ENCODE measurements around the gene SPDEF. TPM values are rescaled to one million over a fixed set of nuclear protein-coding genes. Genes with fewer than 3 reads are reported as not detected.

SPDEF gene
- total RNA-seq, 1 experiment from 2014 or later: 0.77 TPM

- ChIA-PET CTCF (no interaction called here), POLR2A (no interaction called here)
- Mint-ChIP-seq H3K4me1 (ENCODE audit: low read depth, unreplicated experiment) (peaks cover 11% of the 10 kb centered on the region), H3K9me3 (ENCODE audit: unreplicated experiment) (no peaks in the 10 kb centered on the region), H3K4me3 (ENCODE audit: unreplicated experiment) (no peak overlapping the region), H3K27ac (ENCODE audit: unreplicated experiment) (no peak overlapping the region), H3K27me3 (ENCODE audit: insufficient read depth, unreplicated experiment) (no peaks in the 10 kb centered on the region), H3K36me3 (ENCODE audit: insufficient read depth, unreplicated experiment) (no peaks in the 10 kb centered on the region)
- Histone ChIP-seq H3K4me1 (no peaks in the 10 kb centered on the region), H3K9me3 (no peaks in the 10 kb centered on the region), H3K4me3 (ENCODE audit: low read depth, low read length) (no peak overlapping the region), H3K36me3 (ENCODE audit: control insufficient read depth, insufficient read depth, low read length) (no peaks in the 10 kb centered on the region), H3K27me3 (replicated peaks; ENCODE audit: control insufficient read depth, insufficient read depth, low read length) (no peaks in the 10 kb centered on the region)
- no TSS peak for BruUV-seq (replicated peaks)
- no peak for TF ChIP-seq CTCF (IDR thresholded peaks at IDR 0.05; ENCODE audit: insufficient read depth in 1 of 2, low read depth in 1 of 2, low read length in 1 of 2, severe bottlenecking in 1 of 2, unreplicated experiment in 1 of 2)
- intact Hi-C loops (cut with micrococcal nuclease; ENCODE audit: unreplicated experiment): loop anchor here (5.0 kb wide), 1 partner anchor 101 kb away; no protein-coding TSS in a partner anchor
- DNase-seq: no peak
Observed at GRCh38 chr6:34562861-34563512, 6.9 kb upstream of the SPDEF start.

- Histone ChIP-seq H3K27me3 (replicated peaks; ENCODE audit: control insufficient read depth, insufficient read depth, low read length) (no peaks in the 10 kb centered on the region), H3K36me3 (ENCODE audit: control insufficient read depth, insufficient read depth, low read length) (no peaks in the 10 kb centered on the region), H3K4me3 (ENCODE audit: low read depth, low read length) (no peak overlapping the region), H3K9me3 (no peaks in the 10 kb centered on the region), H3K4me1 (no peaks in the 10 kb centered on the region)
- H3K27ac Mint-ChIP-seq (ENCODE audit: unreplicated experiment): no peak overlapping the region
- intact Hi-C loops (cut with micrococcal nuclease; ENCODE audit: unreplicated experiment): loop anchor here (5.0 kb wide), 1 partner anchor 100 kb away; no protein-coding TSS in a partner anchor
- no peaks in the 10 kb centered on the region for H3K36me3 Mint-ChIP-seq (ENCODE audit: insufficient read depth, unreplicated experiment)
- no peak for TF ChIP-seq CTCF (IDR thresholded peaks at IDR 0.05; ENCODE audit: insufficient read depth in 1 of 2, low read depth in 1 of 2, low read length in 1 of 2, severe bottlenecking in 1 of 2, unreplicated experiment in 1 of 2)
- ChIA-PET POLR2A (no interaction called here), CTCF (no interaction called here)
- H3K4me3 Mint-ChIP-seq (ENCODE audit: unreplicated experiment): no peak overlapping the region
- DNase-seq: no peak
- no peaks in the 10 kb centered on the region for H3K27me3 Mint-ChIP-seq (ENCODE audit: insufficient read depth, unreplicated experiment)
- H3K4me1 Mint-ChIP-seq (ENCODE audit: low read depth, unreplicated experiment): peaks cover 11% of the 10 kb centered on the region
- BruUV-seq (replicated peaks): no TSS peak
- H3K9me3 Mint-ChIP-seq (ENCODE audit: unreplicated experiment): no peaks in the 10 kb centered on the region
Observed at GRCh38 chr6:34562350-34562749, 6.2 kb upstream of the SPDEF start.

- H3K27me3 Mint-ChIP-seq (ENCODE audit: insufficient read depth, unreplicated experiment): no peaks in the 10 kb centered on the region
- TF ChIP-seq CTCF (IDR thresholded peaks at IDR 0.05; ENCODE audit: insufficient read depth in 1 of 2, low read depth in 1 of 2, low read length in 1 of 2, severe bottlenecking in 1 of 2, unreplicated experiment in 1 of 2): no peak
- no peak overlapping the region for H3K4me3 Mint-ChIP-seq (ENCODE audit: unreplicated experiment)
- no peak for DNase-seq
- peaks cover 14% of the 10 kb centered on the region for H3K4me1 Mint-ChIP-seq (ENCODE audit: low read depth, unreplicated experiment)
- POLR2A ChIA-PET: no interaction called here
- no peak overlapping the region for H3K27ac Mint-ChIP-seq (ENCODE audit: unreplicated experiment)
- no peaks in the 10 kb centered on the region for H3K9me3 Mint-ChIP-seq (ENCODE audit: unreplicated experiment)
- Histone ChIP-seq H3K36me3 (ENCODE audit: control insufficient read depth, insufficient read depth, low read length) (no peaks in the 10 kb centered on the region), H3K27me3 (replicated peaks; ENCODE audit: control insufficient read depth, insufficient read depth, low read length) (no peaks in the 10 kb centered on the region), H3K9me3 (no peaks in the 10 kb centered on the region), H3K4me1 (peaks cover 4% of the 10 kb centered on the region), H3K4me3 (ENCODE audit: low read depth, low read length) (no peak overlapping the region)
- no TSS peak for BruUV-seq (replicated peaks)
- CTCF ChIA-PET: interaction anchor here (0.8 kb wide), 1 partner anchor 101 kb away, joined by 3 read pairs; no protein-coding TSS in a partner anchor
- H3K36me3 Mint-ChIP-seq (ENCODE audit: insufficient read depth, unreplicated experiment): no peaks in the 10 kb centered on the region
- intact Hi-C loops (cut with micrococcal nuclease; ENCODE audit: unreplicated experiment): loop anchor here (5.0 kb wide), 1 partner anchor 99 kb away; no protein-coding TSS in a partner anchor
Observed at GRCh38 chr6:34561227-34561530, 5.0 kb upstream of the SPDEF start.

All from Caco-2 (cell line).